GM23338 (cell line): ENCODE data around the gene REEP1. TPM values are rescaled to one million over a fixed set of nuclear protein-coding genes. Genes with fewer than 3 reads are reported as not detected.

Experiments
- ATAC-seq: fragments of 200-7000 bp; cut with Tn5 transposase; 3 replicates; pipeline ENCODE4 v1.9.1; 2020
- DNase-seq: peaks from one replicate; pipeline ENCODE4 v3.0.0-alpha.2; 2015; ENCODE audit warnings: low spot score
- H2AFZ ChIP-seq: fragments of 200-600 bp; sonication (generic); 2 replicates; pipeline ENCODE4 v1.8.0; 2016; ENCODE audit warnings: antibody characterized with exemption, mild to moderate bottlenecking, moderate library complexity
- H3F3A ChIP-seq: fragments of 200-600 bp; sonication (generic); replicated peaks from 2 replicates; pipeline ENCODE4 v1.8.0; 2017; ENCODE audit warnings: antibody characterized with exemption, mixed run types, low read depth
- H3K27ac ChIP-seq: fragments of 200-600 bp; sonication (generic); 2 replicates; pipeline ENCODE4 v1.6.1; 2016; ENCODE audit warnings: low read depth
- H3K27me3 ChIP-seq: fragments of 200-600 bp; sonication (generic); 2 replicates; pipeline ENCODE4 v1.8.0; 2016; ENCODE audit warnings: mild to moderate bottlenecking, mixed run types, moderate library complexity; ENCODE audit not compliant: insufficient read depth
- H3K36me3 ChIP-seq: fragments of 200-600 bp; sonication (generic); 2 replicates; pipeline ENCODE4 v1.8.0; 2016; ENCODE audit warnings: mild to moderate bottlenecking; ENCODE audit not compliant: insufficient read depth
- H3K4me1 ChIP-seq: fragments of 200-600 bp; sonication (generic); 2 replicates; pipeline ENCODE4 v1.8.0; 2016; ENCODE audit warnings: mild to moderate bottlenecking, moderate library complexity; ENCODE audit not compliant: insufficient read depth
- H3K4me2 ChIP-seq: fragments of 200-600 bp; sonication (generic); 2 replicates; pipeline ENCODE4 v1.7.1; 2017; ENCODE audit warnings: mixed run types
- H3K4me3 ChIP-seq: fragments of 200-600 bp; sonication (generic); 2 replicates; pipeline ENCODE4 v1.6.1; 2016; ENCODE audit warnings: mixed run types
- H3K79me2 ChIP-seq: fragments of 200-600 bp; sonication (generic); replicated peaks from 2 replicates; pipeline ENCODE4 v1.8.0; 2017; ENCODE audit warnings: mild to moderate bottlenecking; ENCODE audit not compliant: insufficient read depth
- H3K9me2 ChIP-seq: fragments of 200-600 bp; sonication (generic); 2 replicates; pipeline ENCODE4 v1.8.0; 2017; ENCODE audit not compliant: insufficient read depth
- H4K20me1 ChIP-seq: fragments of 200-600 bp; sonication (generic); replicated peaks from 2 replicates; pipeline ENCODE4 v1.8.0; 2017; ENCODE audit warnings: mild to moderate bottlenecking; ENCODE audit not compliant: insufficient read depth
- H3K27ac Mint-ChIP-seq: 2 replicates; pipeline ENCODE4 v1.8.0; 2020; ENCODE audit warnings: inconsistent platforms, mild to moderate bottlenecking, moderate library complexity, mixed read lengths
- H3K27me3 Mint-ChIP-seq: 3 replicates; pipeline ENCODE4 v1.8.0; 2022; ENCODE audit warnings: low read depth, mild to moderate bottlenecking, moderate library complexity, mixed read lengths, inconsistent platforms; ENCODE audit not compliant: insufficient read depth, poor library complexity
- H3K36me3 Mint-ChIP-seq: 3 replicates; pipeline ENCODE4 v1.8.0; 2021; ENCODE audit warnings: low read depth, mild to moderate bottlenecking, inconsistent platforms, moderate library complexity, mixed read lengths
- H3K4me1 Mint-ChIP-seq: 3 replicates; pipeline ENCODE4 v1.8.0; 2020; ENCODE audit warnings: mild to moderate bottlenecking, inconsistent platforms, mixed read lengths
- H3K4me3 Mint-ChIP-seq: 3 replicates; pipeline ENCODE4 v1.8.0; 2021; ENCODE audit warnings: moderate library complexity, mild to moderate bottlenecking, inconsistent platforms, mixed read lengths
- H3K9me3 Mint-ChIP-seq: 3 replicates; pipeline ENCODE4 v1.8.0; 2020; ENCODE audit warnings: moderate library complexity, mild to moderate bottlenecking, inconsistent platforms, mixed read lengths
- CREB1 ChIP-seq: fragments of 250-450 bp; sonication (Bioruptor Pico); IDR thresholded peaks from 2 replicates; pipeline ENCODE4 v1.5.0; 2020; ENCODE audit warnings: low read depth, mild to moderate bottlenecking, moderate library complexity
- CTCF ChIP-seq, 2 experiments: fragments of 200-600 bp in 1 of 2; sonication (generic) in 1 of 2; conservative IDR thresholded peaks; 2 replicates each; pipeline versions ENCODE4 v1.5.1 to v1.6.1; 2016 to 2017; ENCODE audit warnings: antibody characterized with exemption in 2 of 2, low read depth in 2 of 2, mild to moderate bottlenecking in 2 of 2, moderate library complexity in 1 of 2
- EZH2 ChIP-seq: fragments of 200-600 bp; sonication (generic); IDR thresholded peaks from one replicate; pipeline ENCODE4 v1.8.0; 2017; ENCODE audit warnings: antibody characterized with exemption, mild to moderate bottlenecking, low read depth; ENCODE audit not compliant: unreplicated experiment
- EZH2phosphoT487 ChIP-seq: fragments of 200-600 bp; sonication (generic); IDR thresholded peaks from one replicate; pipeline ENCODE4 v1.8.1; 2018; ENCODE audit warnings: antibody characterized with exemption; ENCODE audit not compliant: unreplicated experiment
- JUNB ChIP-seq: IDR thresholded peaks from one replicate; pipeline ENCODE4 v1.6.1; 2016; ENCODE audit warnings: antibody characterized with exemption; ENCODE audit not compliant: unreplicated experiment
- NANOG ChIP-seq: IDR thresholded peaks from 2 replicates; pipeline ENCODE4 v1.6.1; 2016; ENCODE audit warnings: antibody characterized with exemption, borderline replicate concordance
- POLR2AphosphoS5 ChIP-seq: IDR thresholded peaks from 2 replicates; pipeline ENCODE4 v1.6.1; 2016; ENCODE audit warnings: antibody characterized with exemption, low read depth
- REST ChIP-seq: IDR thresholded peaks from one replicate; pipeline ENCODE4 v1.6.1; 2018; ENCODE audit warnings: antibody characterized with exemption; ENCODE audit not compliant: unreplicated experiment
- STAT1 ChIP-seq: IDR thresholded peaks from one replicate; pipeline ENCODE4 v1.6.1; 2016; ENCODE audit warnings: antibody characterized with exemption; ENCODE audit not compliant: unreplicated experiment
- ZNF114 ChIP-seq: fragments of 250-450 bp; sonication (Bioruptor Pico); IDR thresholded peaks from 2 replicates; pipeline ENCODE4 v1.5.0; 2020; ENCODE audit warnings: mild to moderate bottlenecking, moderate library complexity
- ZNF331 ChIP-seq: fragments of 250-450 bp; sonication (Bioruptor Pico); IDR thresholded peaks from 2 replicates; pipeline ENCODE4 v1.5.0; 2020; ENCODE audit warnings: low read depth, mild to moderate bottlenecking, moderate library complexity
- ZNF462 ChIP-seq: fragments of 250-450 bp; sonication (Bioruptor Pico); IDR thresholded peaks from 2 replicates; pipeline ENCODE4 v1.5.0; 2020; ENCODE audit warnings: mild to moderate bottlenecking, moderate library complexity
- polyA plus RNA-seq: library from polyadenylated mRNA; unstranded; fragments of >200 nt; fragmentation: Nextera tagmentation; extraction: Ambion mirVana; gene quantifications from 2 replicates; pipeline ENCODE4 v1.2.1, GENCODE V29; 2016
- total RNA-seq: library from RNA; depleted of rRNA; stranded (reverse); fragments of >200 nt; shearing (Covaris generic); gene quantifications from 2 replicates; pipeline ENCODE4 v1.2.3, GENCODE V29; 2014
- TF ChIP-seq, protein P1 (sequence below): IDR thresholded peaks from 2 replicates; pipeline ENCODE4 v1.6.1; 2016; ENCODE audit warnings: antibody characterized with exemption

Gene REEP1
- total and polyA plus RNA-seq, 2 experiments from 2014 or later = 1.6 to 1.8 TPM

GRCh38 chr2:86280191-86280667, 57.2 kb downstream of the REEP1 start:
- no peaks in the 10 kb centered on the region for H3K79me2 ChIP-seq
- Mint-ChIP-seq H3K27ac (no peak overlapping the region), H3K4me3 (no peak overlapping the region), H3K9me3 (no peaks in the 10 kb centered on the region), H3K36me3 (no peaks in the 10 kb centered on the region), H3K4me1 (peaks cover 6% of the 10 kb centered on the region), H3K27me3 (peaks cover 1% of the 10 kb centered on the region)
- no peaks in the 10 kb centered on the region for H3K36me3 ChIP-seq
- H3K4me3 ChIP-seq = no peak overlapping the region
- H3K4me2 ChIP-seq = no peak overlapping the region
- no peaks in the 10 kb centered on the region for H3F3A ChIP-seq
- ATAC-seq (no peak), DNase-seq (no peak)
- no peak for TF ChIP-seq REST
- no peak for TF ChIP-seq CREB1 (CRISPR knock-in tag)
- TF ChIP-seq ZNF114 (CRISPR knock-in tag) = no peak
- no peak for TF ChIP-seq CTCF (conservative IDR thresholded peaks at IDR 0.05; ENCODE audit: low read depth in 2 of 2)
- TF ChIP-seq NANOG = no peak
- no peak for TF ChIP-seq EZH2
- no peak for TF ChIP-seq JUNB
- no peak for TF ChIP-seq STAT1
- no peak for TF ChIP-seq POLR2AphosphoS5
- no peak for TF ChIP-seq EZH2phosphoT487
- TF ChIP-seq ZNF331 = no peak
- TF ChIP-seq, protein P1, sequence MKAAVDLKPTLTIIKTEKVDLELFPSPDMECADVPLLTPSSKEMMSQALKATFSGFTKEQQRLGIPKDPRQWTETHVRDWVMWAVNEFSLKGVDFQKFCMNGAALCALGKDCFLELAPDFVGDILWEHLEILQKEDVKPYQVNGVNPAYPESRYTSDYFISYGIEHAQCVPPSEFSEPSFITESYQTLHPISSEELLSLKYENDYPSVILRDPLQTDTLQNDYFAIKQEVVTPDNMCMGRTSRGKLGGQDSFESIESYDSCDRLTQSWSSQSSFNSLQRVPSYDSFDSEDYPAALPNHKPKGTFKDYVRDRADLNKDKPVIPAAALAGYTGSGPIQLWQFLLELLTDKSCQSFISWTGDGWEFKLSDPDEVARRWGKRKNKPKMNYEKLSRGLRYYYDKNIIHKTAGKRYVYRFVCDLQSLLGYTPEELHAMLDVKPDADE = no peak
- TF ChIP-seq ZNF462 = no peak
- H2AFZ ChIP-seq = peak overlapping the region; percentile 80
- H3K4me1 ChIP-seq = peaks cover 2% of the 10 kb centered on the region; the same call in 1 of the 2 replicates
- no peaks in the 10 kb centered on the region for H4K20me1 ChIP-seq
- H3K9me2 ChIP-seq = no peaks in the 10 kb centered on the region
- no peaks in the 10 kb centered on the region for H3K27me3 ChIP-seq
- no peak overlapping the region for H3K27ac ChIP-seq
